IgD-negative memory B cell (primary cell): ENCODE measurements around the gene CD96. TPM values are rescaled to one million over a fixed set of nuclear protein-coding genes. Genes with fewer than 3 reads are reported as not detected.
"Not testable (repeated sequence)": the region's sequence is repeated elsewhere in the genome, so short reads cannot be mapped to it uniquely, and the experiment has no call there.

Source experiments
- H3K27ac Mint-ChIP-seq, 3 donors: one replicate each; pipeline ENCODE4 v1.8.0; 2020 to 2022; ENCODE audit warnings: mild to moderate bottlenecking in 3 of 3, mixed read lengths in 3 of 3, moderate library complexity in 1 of 3
- H3K27me3 Mint-ChIP-seq: one replicate; pipeline ENCODE4 v1.8.0; 2021; ENCODE audit warnings: mixed read lengths
- H3K36me3 Mint-ChIP-seq: one replicate; pipeline ENCODE4 v1.8.0; 2020; ENCODE audit warnings: mild to moderate bottlenecking, mixed read lengths
- H3K4me1 Mint-ChIP-seq, 3 donors: one replicate each; pipeline ENCODE4 v1.8.0; 2020 to 2022; ENCODE audit warnings: mixed read lengths in 3 of 3, mild to moderate bottlenecking in 1 of 3
- H3K4me3 Mint-ChIP-seq, 4 donors: one replicate each; pipeline ENCODE4 v1.8.0; 2020 to 2022; ENCODE audit warnings: mild to moderate bottlenecking in 4 of 4, mixed read lengths in 4 of 4, moderate library complexity in 3 of 4
- H3K9me3 Mint-ChIP-seq, 3 donors: one replicate each; pipeline ENCODE4 v1.8.0; 2020 to 2021; ENCODE audit warnings: mixed read lengths in 3 of 3, mild to moderate bottlenecking in 1 of 3
- polyA plus RNA-seq: library from polyadenylated mRNA; unstranded; fragments of 300-500 nt; fragmentation: Illumina TruSeq; gene quantifications from one replicate; pipeline ENCODE4 v1.2.3, GENCODE V29; 2021

CD96 gene
- polyA plus RNA-seq, 1 donor from 2014 or later = 84.7 TPM

DNA sequence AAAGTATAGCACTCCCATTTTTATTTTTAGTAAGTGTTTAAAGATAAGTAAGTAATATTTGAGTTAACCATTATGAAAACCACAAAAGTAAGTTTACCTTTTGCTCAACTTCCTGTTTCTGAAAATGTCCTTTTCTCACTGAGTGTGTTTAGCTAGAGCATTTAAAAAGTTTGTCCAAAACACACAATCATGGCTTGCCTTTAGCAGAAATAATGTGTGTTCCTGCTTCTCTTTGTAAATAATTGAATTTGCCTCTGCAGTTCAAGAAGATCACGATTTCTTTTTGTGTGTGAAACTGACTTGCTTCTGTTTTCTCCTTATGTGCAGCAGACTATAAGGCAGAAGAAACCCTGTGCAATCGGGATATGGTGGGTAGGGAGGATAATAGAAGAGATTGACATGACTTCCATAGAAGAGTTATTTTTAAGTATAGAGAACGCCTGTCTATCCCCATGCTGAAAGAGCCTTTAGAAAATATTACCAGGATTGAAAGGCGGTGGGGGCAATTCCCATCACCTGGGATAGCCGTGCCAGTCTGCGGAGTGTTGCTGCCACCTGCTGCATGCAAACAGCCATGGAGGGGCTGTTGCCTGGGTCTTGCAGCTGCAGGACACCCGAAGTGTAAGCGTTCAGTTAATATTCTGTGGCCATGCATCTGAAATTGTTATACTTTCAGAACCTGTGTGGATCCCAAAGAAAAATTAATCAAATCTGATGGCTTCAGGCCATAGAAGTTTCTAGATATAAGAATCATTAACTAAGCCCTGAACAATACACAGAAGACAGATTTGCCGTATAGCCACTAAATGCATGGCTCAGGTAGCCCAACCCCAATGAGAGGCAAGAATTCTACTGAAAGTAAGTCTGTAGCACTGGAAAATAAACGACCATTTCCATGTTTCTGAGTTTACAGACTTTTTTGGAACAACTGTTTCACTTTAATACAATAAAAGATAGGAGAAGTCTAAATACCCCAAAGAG, 2.4 kb upstream of the CD96 start:
- Mint-ChIP-seq H3K36me3 (peaks cover 3% of the 10 kb centered on the region), H3K4me3 (peak overlapping the region; percentile 60 to 91 (median 88)), H3K4me1 (peaks cover 26 to 59% (median 49%) of the 10 kb centered on the region in 3 donors), H3K27me3 (peaks cover 3% of the 10 kb centered on the region), H3K27ac (peak overlapping the region in 2 of 3 donors; percentile 17 to 77), H3K9me3 (no peaks in the 10 kb centered on the region)

DNA sequence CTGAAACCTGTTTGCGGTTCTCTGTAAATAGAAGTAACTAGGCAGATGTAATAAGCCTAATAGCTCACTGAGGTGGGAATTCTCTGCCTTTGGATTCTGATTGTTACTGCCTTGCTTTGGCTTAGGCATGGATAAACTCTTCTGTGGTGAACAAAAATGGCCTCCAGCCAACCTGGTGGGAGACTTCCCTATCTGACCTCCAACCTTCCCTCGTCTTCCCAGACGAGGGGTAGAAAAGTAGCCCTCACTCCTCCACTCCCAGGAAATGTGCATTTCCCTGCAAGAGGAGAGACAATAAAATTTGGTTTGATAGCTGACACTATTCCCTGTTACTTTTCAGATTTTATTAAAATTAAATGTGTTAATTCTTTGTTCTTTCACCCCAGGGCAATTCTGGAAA, 606 bp upstream of the CD96 start:
- Mint-ChIP-seq H3K27ac (peak overlapping the region in 2 of 3 donors; percentile 55 to 96), H3K4me1 (peaks cover 30 to 58% (median 57%) of the 10 kb centered on the region in 3 donors), H3K4me3 (peak overlapping the region in 2 of 4 donors; percentile 89 to 92), H3K27me3 (no peaks in the 10 kb centered on the region), H3K36me3 (peaks cover 3% of the 10 kb centered on the region), H3K9me3 (no peaks in the 10 kb centered on the region)

DNA sequence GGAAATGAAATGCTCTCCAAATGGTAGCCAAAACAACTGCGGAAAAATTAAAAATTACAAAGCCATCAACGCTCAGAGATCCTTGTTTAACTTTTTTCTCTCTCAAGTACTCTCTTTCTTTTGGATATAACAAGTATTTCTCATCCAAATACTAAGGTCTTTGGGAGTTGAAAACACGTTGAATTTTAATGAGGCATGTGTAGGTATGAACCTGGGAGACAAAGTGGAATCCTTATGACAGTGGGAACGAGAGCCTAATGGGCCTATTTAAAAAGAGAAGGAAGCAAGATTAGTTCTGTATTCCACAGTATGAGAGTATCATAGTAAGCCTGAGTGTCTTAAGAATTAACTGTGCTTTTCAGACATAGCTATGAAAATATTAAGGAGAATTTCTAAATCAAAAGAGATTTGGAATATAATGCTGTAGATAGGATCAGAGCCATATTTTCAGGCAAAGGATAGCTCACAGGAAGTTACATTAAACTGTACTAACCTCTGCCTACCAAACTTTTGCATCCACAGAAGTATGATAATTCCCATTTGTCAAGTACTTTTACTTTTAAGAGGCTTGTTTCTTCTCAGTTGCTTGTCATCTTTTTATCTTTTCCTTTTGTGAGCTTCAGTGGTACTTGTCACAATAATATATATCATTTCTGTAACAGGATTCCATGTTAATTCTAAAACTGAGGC, 759 bp downstream of the CD96 start:
- peak overlapping the region; percentile 84 to 92 (median 90) for H3K4me3 Mint-ChIP-seq
- H3K4me1 Mint-ChIP-seq = peaks cover 31 to 67% (median 61%) of the 10 kb centered on the region in 3 donors
- no peaks in the 10 kb centered on the region for H3K27me3 Mint-ChIP-seq
- peak overlapping the region; percentile 29 to 96 (median 72) for H3K27ac Mint-ChIP-seq
- H3K36me3 Mint-ChIP-seq = peaks cover 3% of the 10 kb centered on the region
- no peaks in the 10 kb centered on the region for H3K9me3 Mint-ChIP-seq

DNA sequence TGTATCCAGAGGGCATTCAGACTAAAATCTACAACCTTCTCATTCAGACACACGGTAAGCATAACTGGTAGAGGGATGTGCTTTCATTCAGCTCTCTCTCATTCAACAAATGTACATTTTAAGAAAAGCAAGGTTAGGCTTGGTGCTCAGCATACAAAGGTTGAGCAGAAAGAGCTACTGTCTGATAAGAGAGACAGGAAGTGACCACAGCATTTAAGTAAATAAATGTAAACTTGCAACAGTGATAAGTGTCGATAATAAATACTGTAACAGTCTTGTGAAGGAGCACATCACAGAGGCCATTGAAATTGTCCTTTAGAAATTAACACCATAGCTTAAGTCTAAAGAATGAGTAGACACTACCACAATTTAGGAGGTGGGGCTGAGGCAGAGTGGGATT, 3.4 kb downstream of the CD96 start:
- H3K36me3 Mint-ChIP-seq = peaks cover 3% of the 10 kb centered on the region
- no peaks in the 10 kb centered on the region for H3K9me3 Mint-ChIP-seq
- H3K27me3 Mint-ChIP-seq = no peaks in the 10 kb centered on the region
- H3K27ac Mint-ChIP-seq = peak overlapping the region in 1 of 3 donors; percentile 89
- peaks cover 20 to 51% (median 39%) of the 10 kb centered on the region in 3 donors for H3K4me1 Mint-ChIP-seq
- H3K4me3 Mint-ChIP-seq = peak overlapping the region in 1 of 4 donors; percentile 8

DNA sequence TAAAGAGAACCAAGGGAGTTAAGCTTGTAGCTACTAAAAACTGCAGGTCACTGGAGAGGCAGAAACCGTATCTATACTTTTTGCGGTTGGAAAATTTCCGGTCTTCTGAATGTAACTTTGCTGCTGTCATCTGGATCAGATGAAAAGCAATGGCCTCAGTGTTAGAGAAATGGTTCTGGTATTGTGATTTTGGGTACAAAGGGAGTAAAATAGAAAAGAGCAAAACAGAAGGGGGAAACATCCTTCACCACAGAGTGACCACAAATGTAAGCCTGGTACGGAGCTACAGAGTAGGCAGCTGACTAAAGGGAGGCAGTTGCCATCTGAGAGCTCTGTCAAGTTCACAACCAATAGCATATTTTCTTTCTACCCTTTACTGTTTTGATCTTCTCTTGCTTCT, 5.6 kb downstream of the CD96 start:
- H3K4me3 Mint-ChIP-seq = peak overlapping the region in 1 of 4 donors; percentile 85
- H3K9me3 Mint-ChIP-seq = no peaks in the 10 kb centered on the region
- no peaks in the 10 kb centered on the region for H3K27me3 Mint-ChIP-seq
- H3K4me1 Mint-ChIP-seq = peaks cover 21 to 42% (median 34%) of the 10 kb centered on the region in 3 donors
- peaks cover 2% of the 10 kb centered on the region for H3K36me3 Mint-ChIP-seq
- H3K27ac Mint-ChIP-seq = no peak overlapping the region

DNA sequence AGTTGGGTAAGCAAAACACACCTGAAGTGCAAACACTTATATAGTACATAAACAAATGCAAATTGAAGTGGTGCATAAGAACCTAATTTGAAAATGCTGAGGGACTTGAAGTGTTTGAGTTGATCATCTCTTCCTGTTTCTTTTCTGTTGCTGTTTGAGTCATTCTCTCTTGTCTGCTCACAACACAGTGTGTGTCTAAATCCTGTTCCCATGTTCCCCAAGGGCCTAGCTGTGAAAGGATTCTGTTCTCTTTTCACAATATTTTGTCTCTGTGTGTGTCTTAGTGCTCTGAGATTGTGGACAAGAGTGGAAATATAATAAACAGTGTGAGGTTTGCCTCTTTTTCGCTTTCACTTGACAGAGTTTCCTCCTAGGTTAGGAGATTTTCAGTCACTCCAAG, 6.1 kb downstream of the CD96 start:
- no peak overlapping the region for H3K27ac Mint-ChIP-seq
- no peaks in the 10 kb centered on the region for H3K27me3 Mint-ChIP-seq
- peak overlapping the region in 1 of 4 donors; percentile 85 for H3K4me3 Mint-ChIP-seq
- H3K9me3 Mint-ChIP-seq = no peaks in the 10 kb centered on the region
- H3K36me3 Mint-ChIP-seq = peaks cover 2% of the 10 kb centered on the region
- H3K4me1 Mint-ChIP-seq = peaks cover 20 to 40% (median 30%) of the 10 kb centered on the region in 3 donors

DNA sequence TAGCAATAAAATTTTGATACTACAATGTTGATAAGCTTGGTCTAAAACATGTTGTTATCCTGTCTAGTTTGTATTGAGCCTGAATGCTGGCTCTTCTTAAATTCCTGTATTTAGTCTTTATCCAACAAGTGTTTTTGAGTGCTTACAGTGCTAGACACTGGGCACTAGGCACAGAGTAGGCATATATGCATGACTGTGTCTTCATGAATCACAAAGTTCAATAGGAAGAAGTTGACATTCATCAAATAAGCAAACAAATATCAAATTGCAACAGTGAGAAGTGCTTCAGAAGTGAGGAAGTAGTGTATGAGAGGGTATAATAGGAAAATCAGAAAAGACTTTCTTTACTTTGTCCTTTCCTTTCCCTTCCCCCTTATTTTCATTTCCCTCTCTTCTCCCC, 6.8 kb downstream of the CD96 start:
- no peak overlapping the region for H3K27ac Mint-ChIP-seq
- no peak overlapping the region for H3K4me3 Mint-ChIP-seq

DNA sequence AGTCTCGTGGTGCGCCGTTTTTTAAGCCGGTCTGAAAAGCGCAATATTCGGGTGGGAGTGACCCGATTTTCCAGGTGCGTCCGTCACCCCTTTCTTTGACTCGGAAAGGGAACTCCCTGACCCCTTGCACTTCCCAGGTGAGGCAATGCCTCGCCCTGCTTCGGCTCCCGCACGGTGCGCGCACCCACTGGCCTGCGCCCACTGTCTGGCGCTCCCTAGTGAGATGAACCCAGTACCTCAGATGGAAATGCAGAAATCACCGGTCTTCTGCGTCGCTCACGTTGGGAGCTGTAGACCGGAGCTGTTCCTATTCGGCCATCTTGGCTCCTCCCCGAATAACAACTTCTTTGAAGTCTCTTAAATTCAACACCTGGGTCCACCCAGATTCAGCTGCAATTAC, 19.9 kb downstream of the CD96 start:
- not testable (repeated sequence) for H3K36me3 Mint-ChIP-seq, H3K4me1 Mint-ChIP-seq, H3K4me3 Mint-ChIP-seq, H3K27me3 Mint-ChIP-seq, H3K9me3 Mint-ChIP-seq, H3K27ac Mint-ChIP-seq

More for the DNA sequence above, 6.8 kb downstream of the CD96 start:
- Mint-ChIP-seq H3K36me3 (peaks cover 2% of the 10 kb centered on the region), H3K4me1 (peaks cover 17 to 35% (median 28%) of the 10 kb centered on the region in 3 donors), H3K27me3 (no peaks in the 10 kb centered on the region), H3K9me3 (no peaks in the 10 kb centered on the region)

DNA sequence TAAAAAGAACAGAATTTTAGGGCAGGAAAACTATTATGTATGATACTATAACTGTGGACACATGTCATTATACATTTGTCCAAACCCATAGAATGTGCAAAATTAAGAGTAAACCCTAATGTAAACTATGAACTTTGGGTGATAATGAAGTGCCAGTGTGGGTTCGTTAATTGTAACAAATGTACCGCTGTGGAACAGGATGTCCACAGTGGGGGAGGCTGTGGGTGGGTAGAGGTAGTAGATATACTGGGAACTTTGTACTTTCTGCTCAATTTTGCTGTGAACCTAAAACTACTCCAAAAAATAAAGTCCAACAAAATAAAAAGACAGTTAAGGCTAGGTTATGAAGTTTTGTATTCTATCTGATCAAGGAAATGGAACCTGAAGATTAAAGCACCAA, 24.8 kb downstream of the CD96 start:
- no peak overlapping the region for H3K4me3 Mint-ChIP-seq
- no peaks in the 10 kb centered on the region for H3K27me3 Mint-ChIP-seq
- H3K4me1 Mint-ChIP-seq = peaks cover 0 to 3% (median 0%) of the 10 kb centered on the region in 3 donors
- H3K9me3 Mint-ChIP-seq = no peaks in the 10 kb centered on the region
- peak overlapping the region in 1 of 3 donors; percentile 42 for H3K27ac Mint-ChIP-seq
- H3K36me3 Mint-ChIP-seq = peaks cover 2% of the 10 kb centered on the region

DNA sequence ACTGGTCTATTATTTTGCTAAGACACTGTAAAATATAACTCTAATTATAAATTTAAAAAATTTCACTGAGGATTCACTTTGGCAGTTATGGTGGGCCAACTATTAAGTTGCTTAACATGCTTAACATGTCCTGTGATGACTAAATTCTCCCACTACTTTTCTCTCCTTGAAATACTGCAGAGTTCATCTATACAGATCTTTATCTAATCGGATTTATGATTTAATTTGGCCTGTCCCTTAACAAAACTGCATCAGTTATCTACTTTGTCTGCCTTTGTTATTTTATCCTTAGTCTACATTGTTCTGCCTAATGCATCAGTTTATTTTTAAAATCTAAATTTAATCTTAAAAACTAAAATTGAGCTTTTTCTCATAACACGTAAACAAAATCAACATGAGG, 26.4 kb downstream of the CD96 start:
- Mint-ChIP-seq H3K4me3 (no peak overlapping the region), H3K4me1 (peaks cover 0 to 3% (median 0%) of the 10 kb centered on the region in 3 donors), H3K9me3 (no peaks in the 10 kb centered on the region), H3K27me3 (no peaks in the 10 kb centered on the region), H3K27ac (no peak overlapping the region), H3K36me3 (peaks cover 2% of the 10 kb centered on the region)

DNA sequence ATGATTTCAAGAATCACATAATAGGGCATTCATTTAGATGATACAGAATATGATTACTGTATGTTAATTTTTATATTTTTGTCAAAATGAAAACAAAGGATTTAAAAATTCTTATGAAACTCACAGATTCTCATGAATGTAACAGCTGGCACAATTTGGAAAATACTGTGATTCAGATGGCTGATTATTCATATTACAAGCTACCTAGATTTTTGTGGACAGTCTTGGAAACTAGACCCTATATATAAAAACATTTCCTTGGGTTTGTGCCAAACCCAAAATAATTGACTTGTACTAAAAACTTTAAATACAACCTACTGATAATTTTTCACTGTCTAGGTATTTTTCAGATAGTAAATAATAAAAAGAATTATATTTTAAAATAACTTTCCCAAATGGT, 26.9 kb downstream of the CD96 start:
- peaks cover 0 to 3% (median 0%) of the 10 kb centered on the region in 3 donors for H3K4me1 Mint-ChIP-seq
- H3K4me3 Mint-ChIP-seq = no peak overlapping the region
- no peaks in the 10 kb centered on the region for H3K27me3 Mint-ChIP-seq
- H3K27ac Mint-ChIP-seq = no peak overlapping the region
- no peaks in the 10 kb centered on the region for H3K9me3 Mint-ChIP-seq
- H3K36me3 Mint-ChIP-seq = peaks cover 4% of the 10 kb centered on the region

DNA sequence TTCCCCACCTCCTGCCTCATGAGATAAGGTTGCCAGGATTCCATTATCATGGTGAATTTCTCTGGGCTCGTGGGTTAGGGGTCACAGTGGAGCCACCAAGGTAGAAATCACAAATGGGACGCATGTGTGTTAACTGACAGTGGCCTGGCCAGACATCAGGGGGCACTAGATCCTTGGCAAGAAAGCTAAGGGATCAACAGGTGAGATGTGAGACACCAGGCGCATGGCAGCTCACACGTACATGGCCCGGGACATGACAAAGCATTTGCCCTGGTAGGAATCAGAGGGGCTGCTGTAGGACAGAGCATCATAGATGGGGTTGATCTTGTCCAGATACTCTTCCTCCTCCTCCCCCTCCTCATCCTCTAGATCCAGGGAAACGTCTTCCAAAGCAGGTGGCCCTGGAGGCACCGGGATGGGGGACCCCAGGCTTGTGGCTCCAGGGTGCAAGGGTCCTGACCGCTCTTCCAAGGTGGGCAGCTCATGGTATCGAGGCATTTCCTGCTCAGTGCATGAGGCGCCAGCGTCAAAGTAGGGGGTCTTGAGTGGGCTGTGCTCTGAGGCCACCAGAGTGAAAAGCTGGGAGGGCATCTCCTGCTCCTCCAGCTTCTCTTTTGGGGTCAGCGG, 28.5 kb downstream of the CD96 start:
- Mint-ChIP-seq H3K27me3 (no peaks in the 10 kb centered on the region), H3K4me1 (peaks cover 0 to 2% (median 0%) of the 10 kb centered on the region in 3 donors), H3K9me3 (no peaks in the 10 kb centered on the region), H3K27ac (no peak overlapping the region), H3K4me3 (no peak overlapping the region), H3K36me3 (peaks cover 4% of the 10 kb centered on the region)

DNA sequence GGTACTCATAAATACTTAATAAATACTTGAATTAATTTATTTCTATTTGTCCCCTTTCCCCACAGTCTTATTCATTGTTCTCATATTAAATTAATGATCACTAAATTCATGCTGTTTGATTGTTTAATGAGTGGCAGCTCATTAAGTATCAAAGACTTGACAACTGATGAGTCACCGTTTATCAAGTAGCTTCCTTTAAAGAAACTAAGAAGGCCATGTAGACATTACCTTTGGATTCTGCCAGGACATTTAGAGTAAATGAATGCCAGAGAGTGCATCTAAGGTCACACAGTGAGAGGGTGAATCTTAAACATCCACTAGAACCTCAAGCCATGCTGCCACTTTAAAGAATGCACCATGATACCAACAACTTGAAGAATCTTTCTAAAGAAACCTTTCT, 29.3 kb downstream of the CD96 start:
- H3K4me3 Mint-ChIP-seq = no peak overlapping the region
- peaks cover 4% of the 10 kb centered on the region for H3K36me3 Mint-ChIP-seq
- no peaks in the 10 kb centered on the region for H3K4me1 Mint-ChIP-seq
- no peaks in the 10 kb centered on the region for H3K9me3 Mint-ChIP-seq
- H3K27ac Mint-ChIP-seq = no peak overlapping the region
- H3K27me3 Mint-ChIP-seq = no peaks in the 10 kb centered on the region

DNA sequence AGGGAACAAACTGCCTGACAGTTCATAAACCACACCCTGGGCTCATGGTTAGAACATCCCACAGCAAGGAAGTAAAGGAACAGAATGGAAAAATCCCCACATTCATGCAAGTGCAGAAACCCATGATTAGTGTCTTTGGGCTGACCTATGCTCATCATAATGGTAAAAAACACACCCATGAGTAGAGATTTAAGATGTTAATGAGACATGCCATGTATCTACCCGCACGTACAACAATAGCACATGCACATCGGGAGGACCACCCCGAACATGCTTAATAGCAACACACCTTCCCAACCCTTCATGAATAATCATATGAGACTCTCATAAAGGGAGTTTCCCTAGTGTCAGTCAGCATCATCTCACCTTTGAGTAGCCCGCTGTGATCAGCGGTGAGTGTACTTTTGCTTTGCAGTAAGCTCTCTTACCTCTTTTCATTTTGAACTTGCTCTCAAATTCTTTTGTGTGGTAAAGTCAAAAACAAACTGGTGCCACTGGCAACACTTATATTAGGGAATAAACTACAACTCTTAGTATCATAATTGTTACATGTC, 30.0 kb downstream of the CD96 start:
- no peaks in the 10 kb centered on the region for H3K4me1 Mint-ChIP-seq

DNA sequence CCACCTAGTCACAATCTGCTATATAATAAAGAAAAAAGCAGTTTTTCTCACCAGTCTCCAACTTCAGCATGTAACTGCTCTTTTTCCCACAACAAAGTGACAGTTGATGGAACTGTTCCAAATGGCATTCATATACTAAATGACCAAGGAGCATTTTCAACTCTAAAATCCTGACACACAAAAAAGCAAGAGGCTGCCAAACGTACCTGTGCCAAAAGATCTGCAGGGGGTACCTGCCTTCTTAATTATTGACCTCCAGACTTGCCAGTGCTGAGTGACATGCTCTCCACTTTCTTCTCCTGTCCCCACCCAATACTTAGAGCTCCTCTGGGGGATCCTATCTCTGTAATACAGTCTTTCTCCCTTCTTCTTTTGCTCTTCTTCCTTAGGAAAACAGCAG, 35.1 kb downstream of the CD96 start:
- Mint-ChIP-seq H3K4me1 (peaks cover 6 to 8% (median 6%) of the 10 kb centered on the region in 3 donors), H3K4me3 (no peak overlapping the region), H3K27me3 (no peaks in the 10 kb centered on the region), H3K27ac (no peak overlapping the region), H3K9me3 (no peaks in the 10 kb centered on the region), H3K36me3 (peaks cover 3% of the 10 kb centered on the region)

More for the DNA sequence above, 30.0 kb downstream of the CD96 start:
- H3K4me3 Mint-ChIP-seq = no peak overlapping the region
- H3K27me3 Mint-ChIP-seq = no peaks in the 10 kb centered on the region
- no peaks in the 10 kb centered on the region for H3K9me3 Mint-ChIP-seq
- peaks cover 4% of the 10 kb centered on the region for H3K36me3 Mint-ChIP-seq
- H3K27ac Mint-ChIP-seq = no peak overlapping the region
